ENCODE data around the gene DDX23.

- TF ChIP-seq CTCF (conservative IDR thresholded peaks at IDR 0.05) (no peak), ZFX (IDR thresholded peaks at IDR 0.05) (no peak)
These were observed 29.8 kb downstream of the DDX23 start for GRCh38 chr12:48822139-48822538.

Data from C4-2B (cell line).